ENCODE measurements around the gene ZBED4. TPM values are rescaled to one million over a fixed set of nuclear protein-coding genes. Genes with fewer than 3 reads are reported as not detected.

ZBED4 gene
- total RNA-seq, 2 experiments from 2014 or later = 19.7 to 20.1 TPM

Other genes starting within 250 kb of the ZBED4 start
- gene BRD1, start 26.0 kb upstream of the ZBED4 start, total RNA-seq = 10 to 100 TPM; 24.5 to 29.0 TPM
- gene ALG12, start 64.6 kb downstream of the ZBED4 start, total RNA-seq = 10 to 100 TPM; 10.7 to 12.0 TPM
- 10 to 100 TPM; 26.1 to 28.2 TPM for gene CRELD2, start 64.8 kb downstream of the ZBED4 start, total RNA-seq
- 100 to 1,000 TPM; 146 to 158 TPM for gene PIM3, start 106.9 kb downstream of the ZBED4 start, total RNA-seq
- under 1 TPM in 1 of 2 experiments, not detected in 1; 0.14 TPM for gene IL17REL, start 158.9 kb downstream of the ZBED4 start, total RNA-seq
- gene TTLL8, start 204.5 kb downstream of the ZBED4 start, total RNA-seq = not detected
- gene MLC1, start 231.6 kb downstream of the ZBED4 start, total RNA-seq = 1 to 10 TPM; 1.3 to 1.5 TPM
- gene MOV10L1, start 236.2 kb downstream of the ZBED4 start, total RNA-seq = under 1 TPM in 1 of 2 experiments, not detected in 1; 0.34 TPM

Measured in activated CD8-positive, alpha-beta T cell treated with anti-CD3 and anti-CD28 coated beads for 36 hours (primary cell).